Fibroblast of gingiva (primary cell): Measurements from ENCODE around the gene CYB5R3.

Source experiments
- DNase-seq: peaks from one replicate; pipeline ENCODE4 v3.0.0-alpha.2; 2011; ENCODE audit warnings: low read depth

The CYB5R3 gene

GRCh38 chr22:42645341-42645937 lies 3.8 kb downstream of the CYB5R3 start:
- DNase-seq, result no peak

- no peak for DNase-seq
Observed at GRCh38 chr22:42644422-42645340, 4.5 kb downstream of the CYB5R3 start.

DNA sequence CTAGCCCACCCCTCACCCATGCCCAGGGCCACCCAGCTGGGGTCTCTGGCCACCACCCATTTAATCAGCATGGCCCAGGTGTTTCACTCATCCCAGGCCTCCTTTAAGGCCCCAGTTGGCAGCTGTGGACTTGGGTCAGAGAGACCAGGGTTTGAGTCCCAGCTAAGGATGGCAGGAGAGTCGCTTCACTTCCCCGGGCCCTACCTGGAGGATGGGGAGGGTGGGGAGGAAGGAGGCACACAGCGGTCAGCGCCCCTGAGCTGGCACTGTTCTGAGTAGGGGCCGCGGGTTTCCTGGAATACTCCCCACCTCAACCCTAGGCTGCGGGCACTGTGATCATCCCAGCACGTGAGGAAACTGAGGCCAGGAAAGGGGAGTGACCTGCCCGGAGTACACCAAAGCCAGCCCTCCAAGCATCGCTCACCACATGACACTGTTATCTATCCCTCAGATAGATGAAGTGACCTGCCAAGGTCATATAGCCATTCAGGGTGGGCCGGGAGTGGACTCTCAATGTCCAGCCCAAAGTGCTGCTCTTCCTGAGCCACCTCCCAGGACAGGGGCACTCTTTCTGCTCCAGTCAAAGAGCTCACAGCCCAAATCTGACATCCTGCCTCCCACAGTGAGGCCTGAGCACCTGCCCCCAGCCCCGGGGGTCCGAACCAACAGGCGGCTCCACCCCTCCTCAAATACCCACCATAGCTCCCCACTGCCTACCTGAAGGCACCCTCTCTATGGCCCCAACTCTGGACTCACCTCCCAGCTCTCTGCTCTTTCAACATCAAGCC lies 5.4 kb downstream of the CYB5R3 start:
- no peak for DNase-seq

DNA sequence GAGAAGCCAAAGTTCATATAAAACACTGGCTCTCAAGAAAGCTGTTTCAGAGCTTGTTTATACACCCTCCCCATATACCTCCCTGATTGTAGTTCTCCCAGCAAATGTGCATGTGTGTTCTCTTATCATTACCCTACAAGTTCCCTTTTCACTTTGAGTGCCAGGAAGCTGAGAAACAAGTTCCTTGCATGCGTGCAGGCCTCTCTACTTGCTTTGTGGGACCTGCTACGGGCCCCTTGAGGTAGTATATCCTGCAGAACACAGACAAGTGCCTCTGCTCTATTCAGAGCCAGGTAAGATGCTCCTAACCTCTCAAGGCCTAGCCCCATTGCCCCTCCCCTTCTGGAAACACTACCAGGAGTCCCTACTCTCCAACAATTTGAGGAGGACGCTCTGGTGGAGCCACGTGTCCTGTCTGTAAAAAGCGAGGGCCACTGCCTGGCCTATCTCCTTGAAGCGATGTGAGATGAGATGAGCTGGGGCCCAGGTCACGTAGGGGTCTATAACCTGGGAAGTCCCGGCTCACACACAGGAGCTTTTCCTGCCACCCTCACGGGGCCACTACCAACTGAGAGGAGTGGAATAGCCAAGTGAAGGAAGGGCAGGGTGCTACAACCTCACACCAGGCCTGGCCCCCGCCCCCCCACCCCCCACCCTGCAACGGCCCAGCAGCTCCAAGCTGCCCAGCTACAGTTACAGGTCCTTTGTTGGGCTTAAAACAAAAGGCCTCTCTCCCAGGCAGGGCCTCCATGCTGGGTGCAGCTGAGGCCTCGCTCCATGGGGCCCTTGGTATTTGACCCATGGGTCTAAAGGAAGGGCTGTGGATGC lies 6.2 kb downstream of the CYB5R3 start:
- no peak for DNase-seq

GRCh38 chr22:42641801-42642413 lies 7.3 kb downstream of the CYB5R3 start:
- no peak for DNase-seq

GRCh38 chr22:42639541-42640241 lies 9.5 kb downstream of the CYB5R3 start:
- no peak for DNase-seq

DNA sequence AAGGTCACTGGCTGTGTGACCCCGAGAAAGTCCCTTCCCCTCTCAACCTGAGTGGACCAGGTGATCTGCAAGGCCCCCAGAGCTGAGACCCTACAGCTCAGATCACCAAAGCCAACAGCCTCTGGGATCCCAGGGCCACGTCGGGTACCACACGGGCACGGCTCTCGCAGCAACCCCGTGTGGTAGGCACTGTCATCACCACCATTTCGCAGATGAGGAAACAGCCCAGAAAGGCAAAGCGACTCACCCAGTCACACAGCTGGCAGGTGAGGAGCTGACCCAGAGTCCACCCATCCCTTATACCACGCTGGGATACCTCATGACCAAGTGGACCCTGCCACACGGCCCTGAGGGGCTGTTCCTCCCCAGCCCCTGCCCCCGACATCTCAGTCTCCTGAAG lies 11.6 kb downstream of the CYB5R3 start:
- DNase-seq, result no peak

- no peak for DNase-seq
Observed at GRCh38 chr22:42636506-42636905, 12.7 kb downstream of the CYB5R3 start.

DNA sequence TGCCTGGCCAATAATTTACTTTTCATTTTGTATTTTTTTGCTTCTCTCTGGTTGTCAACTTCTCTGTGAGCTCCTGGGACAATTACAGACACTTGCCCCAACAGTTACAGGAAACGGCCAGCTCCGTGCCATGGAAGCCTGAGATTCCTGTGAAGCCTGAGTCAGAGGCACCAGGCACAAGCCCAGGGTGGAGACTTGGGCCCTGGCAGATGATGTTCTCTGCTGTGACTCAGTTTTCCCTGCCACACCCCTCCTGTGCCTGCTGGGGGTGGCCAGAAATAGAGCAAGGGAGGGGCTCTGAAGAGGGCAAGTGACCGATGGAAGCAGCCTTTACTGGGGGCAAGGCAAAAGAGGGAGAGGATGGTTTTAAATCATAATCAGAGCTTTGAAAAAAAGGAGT lies 13.7 kb downstream of the CYB5R3 start:
- peak; percentile 92 for DNase-seq

GRCh38 chr22:42633013-42633412 lies 16.2 kb downstream of the CYB5R3 start:
- no peak for DNase-seq

DNA sequence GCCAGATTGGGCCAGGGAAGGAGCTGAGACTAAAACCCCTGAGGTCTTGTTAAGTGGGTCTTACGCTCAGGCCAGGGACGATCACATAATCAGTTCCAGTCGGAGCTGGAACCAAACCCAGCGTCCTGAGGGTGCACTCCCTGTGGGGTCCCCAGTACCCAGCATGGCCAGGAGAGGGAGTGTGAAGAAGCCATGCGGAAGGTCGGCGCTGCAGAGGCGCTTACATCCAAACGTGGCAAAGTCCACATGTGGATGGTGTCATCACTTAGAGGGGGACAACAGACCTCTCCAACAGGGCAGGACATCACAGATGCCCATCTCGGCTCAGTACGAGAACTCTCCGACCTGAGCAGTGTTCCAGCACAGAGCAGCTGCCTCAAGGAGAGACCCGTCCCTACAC lies 17.1 kb downstream of the CYB5R3 start:
- peak; percentile 52 for DNase-seq

DNA sequence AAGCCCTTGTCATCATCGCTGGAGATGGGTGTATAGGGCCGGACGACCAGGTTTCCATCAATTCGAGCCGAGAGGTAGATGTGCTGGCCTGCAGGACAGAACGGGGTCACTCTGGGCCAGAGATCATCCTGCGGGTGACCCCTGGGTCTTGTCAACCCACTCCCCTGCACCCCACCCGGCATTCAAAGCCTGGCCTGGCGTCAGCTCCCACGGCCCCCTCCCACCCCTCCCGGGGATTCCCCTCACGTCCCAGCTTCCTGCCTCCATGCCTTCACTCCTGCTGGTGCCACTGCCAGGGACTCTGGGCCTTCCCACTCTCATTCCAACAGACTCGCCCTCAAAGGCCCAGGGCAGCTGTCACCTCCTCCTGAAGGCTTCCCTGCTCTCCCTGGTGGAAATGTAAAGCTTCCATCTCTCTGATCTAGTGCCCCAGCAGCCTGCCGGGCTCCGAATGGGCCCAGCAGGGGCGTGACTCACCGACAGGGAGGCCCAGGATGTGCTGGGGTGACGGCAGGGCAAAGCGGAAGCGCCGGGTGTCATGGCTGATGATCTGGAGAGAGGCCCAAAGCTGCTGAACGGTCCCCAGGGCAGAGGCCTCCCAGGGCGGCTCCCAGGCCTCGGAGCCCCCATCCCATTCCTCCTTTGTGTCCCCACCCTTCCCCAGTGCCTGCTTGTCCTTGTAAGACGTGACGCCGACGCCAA lies 18.1 kb downstream of the CYB5R3 start:
- no peak for DNase-seq

DNA sequence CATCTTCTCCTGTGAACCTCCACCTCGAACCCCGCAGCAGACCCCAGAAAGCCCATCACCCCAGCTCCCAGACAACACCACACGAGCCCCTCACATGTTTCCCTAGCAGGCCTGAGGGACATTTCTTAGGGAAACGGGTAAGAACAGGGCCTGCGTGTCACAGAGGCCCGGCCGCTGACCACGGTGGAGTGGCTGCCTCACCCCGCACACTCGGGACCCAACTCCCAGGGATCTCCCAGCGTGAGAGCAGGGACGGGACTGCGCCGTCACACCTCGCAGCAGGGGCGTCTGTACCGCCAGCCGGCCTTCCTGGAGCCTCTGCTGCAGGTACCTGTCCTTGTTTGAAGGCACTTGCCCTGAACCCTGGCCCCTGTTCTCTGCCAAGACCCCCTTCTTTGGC lies 19.0 kb downstream of the CYB5R3 start:
- no peak for DNase-seq

DNA sequence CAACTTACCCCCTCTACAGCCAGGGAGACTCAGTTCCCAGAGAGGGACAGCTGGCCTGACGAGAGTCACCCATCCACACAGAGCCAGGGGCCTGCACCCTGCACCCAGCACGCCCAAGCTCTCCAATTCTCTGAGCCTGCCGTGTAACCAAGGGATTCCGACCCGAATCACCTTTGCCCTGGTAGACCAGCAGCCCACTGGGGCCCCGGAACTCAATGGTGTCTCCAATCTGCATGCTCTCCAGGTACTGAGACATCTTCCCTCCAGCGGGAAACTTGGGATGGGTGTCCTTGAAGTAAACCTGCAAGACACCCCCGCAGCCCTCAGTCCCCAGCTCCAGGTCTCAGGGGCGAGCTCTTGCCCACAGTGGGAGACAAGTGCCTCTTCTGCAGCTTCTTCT lies 21.2 kb downstream of the CYB5R3 start:
- no peak for DNase-seq

GRCh38 chr22:42626951-42627625 lies 22.1 kb downstream of the CYB5R3 start:
- DNase-seq, result no peak

DNA sequence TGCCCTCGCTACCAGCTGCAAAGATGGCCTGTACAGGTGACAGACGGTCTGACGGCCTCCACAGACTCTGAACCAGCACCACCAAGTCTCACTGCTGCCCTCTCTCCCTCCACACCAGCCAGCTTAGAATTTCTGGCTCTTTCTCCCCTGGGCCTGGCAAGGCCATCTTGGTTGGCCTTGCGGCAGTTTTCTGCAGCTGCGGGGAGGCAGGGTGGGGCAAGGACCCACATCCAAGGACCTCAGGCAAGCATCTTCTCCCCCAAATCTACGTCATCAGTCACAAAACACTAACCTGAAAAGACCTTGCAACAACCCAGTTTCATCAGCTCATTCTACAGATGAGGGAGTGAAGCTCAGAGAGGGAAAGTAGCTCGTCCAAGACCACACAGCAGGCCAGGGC lies 22.8 kb downstream of the CYB5R3 start:
- no peak for DNase-seq

GRCh38 chr22:42625416-42625815 lies 23.8 kb downstream of the CYB5R3 start:
- DNase-seq, result no peak

- no peak for DNase-seq
Observed at GRCh38 chr22:42624551-42625106, 24.6 kb downstream of the CYB5R3 start.

GRCh38 chr22:42623756-42624441 lies 25.3 kb downstream of the CYB5R3 start:
- no peak for DNase-seq
